GM18519 (cell line): ENCODE results near the gene MGAT4B.
"Not testable (repeated sequence)": the region's sequence is repeated elsewhere in the genome, so short reads cannot be mapped to it uniquely, and the experiment has no call there.

Source experiments
- ATAC-seq: cut with Tn5 transposase; IDR thresholded peaks from one replicate; pipeline ENCODE4 v1.9.1; 2021; ENCODE audit warnings: mild to moderate bottlenecking, moderate library complexity; ENCODE audit not compliant: unreplicated experiment, low FRiP score

The MGAT4B gene

DNA sequence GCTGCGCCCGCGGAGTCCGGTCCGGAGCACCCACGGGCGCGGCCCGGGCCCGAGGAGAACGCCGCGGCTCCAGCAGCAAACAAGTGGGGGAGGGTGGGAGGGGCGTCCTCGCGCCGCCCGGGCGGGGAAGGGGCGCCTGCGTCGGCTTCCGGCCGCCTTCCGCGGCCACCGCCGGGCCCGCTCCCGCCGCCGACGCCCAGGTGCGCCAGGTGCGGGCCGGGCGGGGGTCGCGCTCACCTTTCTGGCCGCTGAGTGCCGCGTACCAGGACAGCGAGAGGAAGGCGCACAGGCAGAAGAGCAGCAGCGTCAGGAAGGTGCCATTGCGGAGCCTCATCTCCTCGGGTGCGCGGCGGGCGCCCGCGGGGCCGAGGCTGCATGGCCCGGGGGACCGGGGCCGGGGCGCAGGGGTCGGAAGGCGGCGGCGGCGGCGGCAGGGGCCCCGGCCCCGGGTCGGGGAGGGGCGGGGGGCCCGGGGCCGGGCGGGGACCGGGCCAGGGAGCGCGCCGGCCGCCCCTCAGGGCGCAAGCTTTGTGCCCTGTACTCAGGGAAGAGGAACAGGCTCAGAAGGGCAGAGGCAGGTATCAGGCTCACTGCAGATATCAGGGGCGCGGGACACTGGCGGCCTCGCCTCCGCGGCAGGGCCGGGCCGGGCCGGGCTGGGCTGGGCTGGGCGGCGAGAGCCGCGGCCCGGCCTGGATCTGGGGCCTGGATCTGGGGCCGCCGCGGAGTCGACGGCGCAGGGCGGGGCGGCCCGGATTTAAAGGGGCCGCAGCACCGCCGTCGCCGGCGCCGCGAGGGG, at the start of gene MGAT4B:
Gene MGAT4B (minus strand): TSS at position 617 of the 799 bp plus-strand sequence. CDS start 283 bp downstream, at position 334.
- no peak for ATAC-seq

DNA sequence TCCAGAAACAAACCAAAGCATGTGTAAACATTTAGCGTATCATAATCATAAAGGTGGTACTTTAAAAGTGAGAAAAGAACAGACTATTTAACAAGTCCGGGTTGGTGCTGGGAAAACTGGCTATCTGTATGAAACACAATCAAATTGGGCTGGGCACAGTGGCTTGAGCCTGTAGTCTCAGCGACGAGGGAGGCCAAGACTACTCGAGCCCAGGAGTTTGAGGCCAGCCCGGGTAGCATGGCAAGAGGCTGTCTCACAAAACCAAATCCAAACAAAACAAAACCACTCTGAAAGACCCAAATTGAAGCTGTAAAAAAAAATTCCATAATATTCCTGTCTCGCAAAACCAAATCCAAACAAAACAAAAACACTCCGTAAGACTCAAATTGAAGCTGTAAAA, 47.7 kb upstream of the MGAT4B start:
- no peak for ATAC-seq

DNA sequence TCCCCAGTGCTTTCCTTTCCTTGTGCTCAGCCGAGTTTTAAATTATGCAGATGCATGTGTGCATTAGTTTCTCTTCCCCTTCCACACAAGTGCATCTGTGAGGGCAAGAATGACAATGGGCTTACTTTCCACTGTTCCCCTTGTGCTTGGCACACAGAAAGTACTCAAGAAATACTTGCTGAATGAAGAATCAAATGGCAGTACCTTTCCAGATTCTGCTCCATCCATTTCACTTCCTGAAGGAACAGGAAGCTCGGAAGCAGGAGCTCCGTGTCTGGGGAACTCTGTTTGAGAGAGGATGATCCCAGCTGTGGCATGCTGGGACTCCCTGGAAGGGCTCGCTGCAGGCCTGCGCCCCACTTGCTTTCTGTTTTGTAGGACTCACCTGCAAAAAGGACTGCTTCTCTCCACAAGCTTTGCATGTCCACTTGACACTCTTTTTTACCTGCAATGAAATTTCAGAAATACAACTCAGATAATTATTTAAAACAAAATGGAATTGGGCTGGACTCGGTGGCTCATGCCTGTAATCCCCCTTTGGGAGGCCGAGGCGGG, 46.4 kb upstream of the MGAT4B start:
- peak; percentile 61 for ATAC-seq

DNA sequence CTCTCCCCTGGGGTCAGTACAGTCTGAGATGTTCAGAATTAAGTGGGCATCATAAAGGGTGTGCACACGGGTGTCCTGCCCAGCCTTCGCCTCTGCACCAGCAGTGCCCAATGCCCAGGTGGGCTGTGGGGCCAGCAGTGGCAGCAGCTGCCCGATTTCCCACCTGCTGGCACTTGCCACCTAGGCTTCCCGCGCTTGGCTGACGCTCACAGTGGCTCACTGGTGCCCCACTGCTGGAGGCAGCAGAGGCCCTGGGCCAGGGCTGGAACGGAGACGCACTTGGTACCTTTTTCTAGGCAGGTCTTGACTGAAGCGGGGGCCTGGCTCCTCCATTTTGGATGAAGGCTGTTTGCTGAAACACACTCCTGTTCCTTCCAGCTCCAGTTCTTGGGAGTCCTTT, 35.0 kb upstream of the MGAT4B start:
- no peak for ATAC-seq

DNA sequence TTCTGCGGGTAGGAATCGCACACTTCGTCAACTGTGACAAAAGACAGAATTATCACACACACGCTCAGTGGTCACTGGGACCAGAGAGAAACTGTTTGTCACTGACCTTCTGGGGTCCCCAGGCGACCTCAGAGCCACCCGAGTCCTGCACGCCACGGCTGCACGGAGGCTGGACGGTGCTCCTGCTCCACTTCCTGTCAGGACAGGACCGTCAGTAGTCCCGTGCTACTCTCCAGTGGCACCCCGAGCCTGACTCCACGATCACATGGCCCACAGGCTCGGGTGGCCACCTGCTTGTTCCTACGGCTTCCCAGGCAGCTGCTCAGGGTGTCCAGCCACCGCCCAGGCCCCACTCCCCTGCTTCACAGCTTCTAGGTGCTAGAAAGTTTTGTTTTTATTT, 34.1 kb upstream of the MGAT4B start:
- no peak for ATAC-seq

DNA sequence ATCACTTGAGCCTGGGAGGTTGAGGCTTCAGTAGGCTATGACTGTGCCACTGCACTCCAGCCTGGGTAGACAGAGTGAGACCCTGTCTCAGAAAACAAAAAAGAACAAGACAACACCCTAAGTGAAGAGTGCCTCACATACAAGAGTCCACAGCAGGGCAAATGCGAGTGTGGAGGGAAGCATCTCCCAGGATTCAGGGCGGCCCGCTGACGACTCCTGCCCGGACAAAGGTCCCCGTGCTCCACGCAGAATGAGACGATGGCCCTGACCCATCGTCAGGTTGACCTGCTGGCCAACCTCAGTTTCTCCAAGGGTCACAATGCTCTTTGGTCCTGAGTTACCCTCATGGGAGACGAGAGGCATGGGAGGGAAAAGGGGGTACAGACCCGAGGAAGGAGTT, 33.7 kb upstream of the MGAT4B start:
- ATAC-seq: no peak

DNA sequence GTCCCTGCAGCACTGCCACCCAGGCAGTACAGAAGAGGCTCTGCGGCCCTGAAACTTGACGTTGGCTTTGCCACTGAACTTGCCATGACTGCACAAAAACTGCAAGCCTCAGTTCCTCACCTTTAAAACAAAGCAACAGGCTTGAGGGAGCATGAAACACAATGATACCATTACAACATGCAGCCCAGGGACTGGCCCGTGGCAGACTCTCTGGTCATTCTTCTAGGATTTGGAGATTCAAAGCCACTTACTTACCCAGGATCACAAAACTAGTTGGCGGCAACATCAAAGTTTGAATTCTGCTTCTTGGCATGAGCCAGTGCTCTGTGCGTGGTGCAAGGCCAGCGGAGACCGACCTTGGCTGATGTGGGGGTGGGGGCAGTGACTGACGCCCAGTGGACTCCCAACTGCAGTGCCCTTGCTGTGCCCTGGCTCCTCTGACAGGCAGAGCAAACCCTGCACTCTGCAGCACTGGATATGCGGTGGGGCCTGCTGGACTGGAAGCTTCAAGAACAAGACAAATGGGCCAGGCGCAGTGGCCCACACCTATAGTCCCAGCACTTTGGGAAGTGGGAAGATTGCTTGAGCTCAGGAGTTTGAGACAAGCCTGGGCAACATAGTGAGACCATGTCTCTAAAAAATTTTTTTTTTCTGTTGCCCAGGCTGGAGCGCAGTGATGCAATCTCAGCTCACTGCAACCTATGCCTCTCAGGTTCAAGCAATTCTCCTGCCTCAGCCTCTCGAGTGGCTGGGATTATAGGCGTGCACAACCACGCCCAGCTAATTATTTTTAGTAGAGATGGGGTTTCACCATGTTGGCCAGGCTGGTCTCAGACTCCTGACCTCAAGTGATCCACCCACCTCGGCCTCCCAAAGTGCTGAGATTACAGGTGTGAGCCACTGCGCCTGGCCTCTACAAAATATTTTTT, 32.9 kb upstream of the MGAT4B start:
- no peak for ATAC-seq

DNA sequence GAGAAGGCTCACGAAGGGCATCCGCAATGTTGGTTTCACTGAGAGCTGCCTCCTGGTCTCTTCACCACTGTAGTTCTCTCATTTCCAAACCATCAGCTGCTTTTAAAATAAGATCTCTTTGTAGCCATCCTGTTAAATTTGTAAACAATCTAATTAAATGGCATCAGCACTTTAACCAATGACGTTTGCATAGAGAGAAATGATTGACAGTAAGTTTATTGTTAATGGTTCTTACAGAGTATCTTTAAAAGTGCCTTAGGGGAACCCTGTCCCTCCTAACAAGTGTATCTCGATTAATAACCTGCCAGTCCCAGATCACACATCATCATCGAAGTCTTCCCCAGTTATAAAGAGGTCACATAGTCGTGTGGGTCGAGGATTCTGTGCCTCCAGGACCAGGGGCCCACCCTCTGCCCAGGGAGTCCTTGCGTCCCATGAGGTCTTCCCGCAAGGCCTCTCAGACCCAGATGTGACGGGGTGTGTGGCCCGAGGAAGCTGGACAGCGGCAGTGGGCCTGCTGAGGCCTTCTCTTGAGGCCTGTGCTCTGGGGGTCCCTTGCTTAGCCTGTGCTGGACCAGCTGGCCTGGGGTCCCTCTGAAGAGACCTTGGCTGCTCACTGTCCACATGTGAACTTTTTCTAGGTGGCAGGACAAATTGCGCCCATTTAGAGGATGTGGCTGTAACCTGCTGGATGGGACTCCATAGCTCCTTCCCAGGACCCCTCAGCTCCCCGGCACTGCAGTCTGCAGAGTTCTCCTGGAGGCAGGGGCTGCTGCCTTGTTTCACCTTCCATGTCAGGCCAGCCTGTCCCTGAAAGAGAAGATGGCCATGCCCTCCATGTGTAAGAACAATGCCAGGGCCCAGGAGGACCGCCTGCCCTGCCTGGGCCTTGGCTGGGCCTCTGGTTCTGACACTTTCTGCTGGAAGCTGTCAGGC, 30.7 kb upstream of the MGAT4B start:
- ATAC-seq: no peak

DNA sequence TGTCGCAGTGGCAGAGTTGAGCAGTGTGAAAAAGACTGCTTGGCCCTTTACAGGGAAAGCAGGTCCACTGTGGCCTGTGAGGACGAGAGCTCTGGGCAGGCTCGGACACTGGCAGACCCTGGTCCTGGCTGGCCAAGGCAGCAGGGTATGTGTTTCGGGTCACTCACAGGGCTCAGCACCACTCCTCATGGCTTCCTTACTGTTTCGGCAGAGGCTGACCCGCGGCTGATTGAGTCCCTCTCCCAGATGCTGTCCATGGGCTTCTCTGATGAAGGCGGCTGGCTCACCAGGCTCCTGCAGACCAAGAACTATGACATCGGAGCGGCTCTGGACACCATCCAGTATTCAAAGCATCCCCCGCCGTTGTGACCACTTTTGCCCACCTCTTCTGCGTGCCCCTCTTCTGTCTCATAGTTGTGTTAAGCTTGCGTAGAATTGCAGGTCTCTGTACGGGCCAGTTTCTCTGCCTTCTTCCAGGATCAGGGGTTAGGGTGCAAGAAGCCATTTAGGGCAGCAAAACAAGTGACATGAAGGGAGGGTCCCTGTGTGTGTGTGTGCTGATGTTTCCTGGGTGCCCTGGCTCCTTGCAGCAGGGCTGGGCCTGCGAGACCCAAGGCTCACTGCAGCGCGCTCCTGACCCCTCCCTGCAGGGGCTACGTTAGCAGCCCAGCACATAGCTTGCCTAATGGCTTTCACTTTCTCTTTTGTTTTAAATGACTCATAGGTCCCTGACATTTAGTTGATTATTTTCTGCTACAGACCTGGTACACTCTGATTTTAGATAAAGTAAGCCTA, 29.8 kb upstream of the MGAT4B start:
- no peak for ATAC-seq

DNA sequence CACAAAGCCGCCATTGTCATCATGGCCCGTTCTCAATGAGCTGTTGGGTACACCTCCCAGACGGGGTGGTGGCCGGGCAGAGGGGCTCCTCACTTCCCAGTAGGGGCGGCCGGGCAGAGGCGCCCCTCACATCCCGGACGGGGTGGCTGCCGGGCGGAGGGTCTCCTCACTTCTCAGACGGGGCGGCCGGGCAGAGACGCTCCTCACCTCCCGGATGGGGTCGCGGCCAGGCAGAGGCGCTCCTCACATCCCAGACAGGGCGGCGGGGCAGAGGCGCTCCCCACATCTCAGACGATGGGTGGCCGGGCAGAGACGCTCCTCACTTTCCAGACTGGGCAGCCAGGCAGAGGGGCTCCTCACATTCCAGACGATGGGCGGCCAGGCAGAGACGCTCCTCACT, 28.2 kb upstream of the MGAT4B start:
- ATAC-seq: not testable (repeated sequence)

DNA sequence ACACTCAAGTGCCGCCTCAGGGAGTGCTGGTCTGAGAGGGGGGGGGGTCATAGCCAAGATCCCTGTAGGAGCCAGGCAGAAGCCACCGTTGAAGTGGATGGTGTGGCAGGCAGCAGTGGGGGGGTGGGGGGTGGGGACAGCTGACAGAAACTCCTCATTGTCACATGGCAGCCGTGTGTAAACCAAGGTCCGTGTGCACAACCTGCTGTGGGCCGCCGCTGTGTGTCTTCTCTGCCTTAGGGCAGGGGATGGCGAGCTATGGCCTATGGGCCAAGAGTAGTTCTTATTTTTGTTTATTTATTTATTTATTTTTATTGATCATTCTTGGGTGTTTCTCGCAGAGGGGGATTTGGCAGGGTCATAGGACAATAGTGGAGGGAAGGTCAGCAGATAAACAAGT, 27.5 kb upstream of the MGAT4B start:
- no peak for ATAC-seq

DNA sequence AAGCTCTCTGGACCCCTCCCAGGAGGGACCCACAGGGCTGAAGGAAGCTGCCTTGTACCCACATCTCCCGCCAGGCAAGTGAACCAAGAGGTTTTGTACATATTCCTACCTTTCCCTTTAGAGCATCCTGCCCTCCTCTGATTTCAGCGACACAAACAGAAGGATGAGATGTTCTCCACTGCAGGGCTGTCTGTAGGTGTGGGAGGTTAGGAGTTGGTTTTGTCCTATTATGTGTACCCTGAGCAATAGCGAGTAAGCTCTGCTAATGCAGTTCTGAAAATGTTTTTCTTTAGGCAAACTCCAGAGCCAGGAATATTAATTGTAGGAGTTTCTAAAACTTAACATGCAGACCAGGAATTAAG, 27.0 kb upstream of the MGAT4B start:
- ATAC-seq: no peak

DNA sequence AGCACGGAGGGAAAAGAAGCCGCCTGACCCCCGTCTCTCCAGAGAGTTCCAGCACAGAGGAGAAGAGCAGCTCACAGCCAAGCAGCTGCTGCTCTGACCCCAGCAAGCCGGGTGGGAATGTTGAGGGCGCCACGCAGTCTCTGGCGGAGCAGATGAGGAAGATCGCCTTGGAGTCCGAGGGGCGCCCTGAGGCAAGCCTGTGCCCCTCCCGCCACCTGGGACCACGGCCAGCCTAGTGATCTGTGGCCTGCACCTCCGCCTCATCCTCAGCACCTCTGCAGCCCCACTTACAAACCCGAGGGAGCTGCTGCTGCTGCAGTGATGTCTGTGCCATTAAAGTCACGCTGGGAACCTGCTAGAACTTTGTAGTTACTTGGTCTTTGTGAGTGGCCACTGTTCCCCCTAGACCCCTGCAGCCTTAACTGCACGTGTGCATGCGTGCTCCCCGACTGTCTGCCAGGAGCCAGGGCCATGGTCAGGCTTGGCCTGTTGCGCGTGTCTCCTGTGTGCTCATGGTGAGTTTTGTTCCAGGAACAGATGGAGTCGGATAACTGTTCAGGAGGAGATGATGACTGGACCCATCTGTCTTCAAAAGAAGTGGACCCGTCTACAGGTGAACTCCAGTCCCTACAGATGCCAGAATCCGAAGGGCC, 26.5 kb upstream of the MGAT4B start:
- no peak for ATAC-seq

DNA sequence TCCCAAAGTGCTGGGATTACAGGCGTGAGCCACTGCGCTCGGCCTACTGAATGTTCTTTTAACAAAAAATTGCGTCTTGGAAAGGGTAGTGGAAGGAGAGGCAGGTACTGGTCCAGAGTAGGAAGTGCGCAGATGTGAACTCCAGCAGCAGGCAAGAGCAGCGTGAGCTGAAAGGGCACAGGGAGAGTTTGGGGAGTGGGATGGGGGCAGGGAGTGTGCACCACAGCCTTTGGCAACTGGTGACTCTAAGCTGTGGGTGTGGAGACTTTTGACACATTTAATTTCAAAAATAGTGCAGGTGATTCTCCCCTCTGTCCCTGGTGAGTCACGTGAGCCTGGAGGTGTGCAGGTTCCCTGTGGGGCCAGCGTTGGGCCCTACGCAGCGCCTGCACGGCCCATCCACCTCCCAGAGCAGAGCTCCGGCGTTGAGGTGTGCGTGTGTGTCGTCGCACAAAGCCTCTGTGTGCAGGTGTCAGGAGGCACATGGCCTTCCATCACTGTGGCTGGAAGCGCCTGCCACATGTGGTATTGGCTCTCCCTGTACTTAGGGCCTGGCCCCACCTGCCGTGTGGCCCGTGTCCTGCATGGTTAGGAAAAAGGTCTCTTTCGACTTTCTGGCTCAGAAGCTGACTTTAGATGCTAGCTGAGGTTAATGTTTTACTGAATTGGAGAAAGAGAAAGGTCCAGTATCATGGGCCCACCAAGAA, 25.5 kb upstream of the MGAT4B start:
- ATAC-seq: no peak

DNA sequence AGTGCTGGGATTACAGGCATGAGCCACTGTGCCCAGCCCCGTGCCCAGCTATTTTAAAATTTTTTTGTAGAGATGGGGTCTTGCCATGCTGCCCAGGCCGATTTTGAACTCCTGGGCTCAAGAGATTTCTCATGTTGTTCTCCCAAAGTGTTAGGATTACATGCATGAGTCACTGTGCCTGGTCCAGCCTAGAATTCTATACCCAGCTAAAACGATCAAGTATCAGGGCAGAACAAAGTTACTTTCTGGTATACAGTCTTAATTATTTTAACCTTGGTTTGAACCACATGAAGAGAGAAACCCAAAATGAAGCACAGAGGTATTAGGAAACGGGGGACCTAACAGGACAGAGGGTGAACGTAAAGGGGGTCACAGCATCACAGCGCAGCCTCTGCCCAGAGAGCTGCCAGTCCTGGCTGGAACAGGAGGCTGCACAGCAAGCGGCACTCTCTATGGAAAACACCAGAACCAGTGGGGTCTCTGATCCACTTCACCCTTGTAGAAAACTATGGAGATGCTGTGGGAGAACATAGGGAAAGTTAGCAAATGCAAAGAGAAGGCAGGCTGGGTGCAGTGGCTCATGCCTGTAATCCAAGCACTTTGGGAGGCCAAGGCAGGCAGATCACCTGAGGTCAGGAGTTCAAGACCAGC, 24.3 kb upstream of the MGAT4B start:
- ATAC-seq: no peak

DNA sequence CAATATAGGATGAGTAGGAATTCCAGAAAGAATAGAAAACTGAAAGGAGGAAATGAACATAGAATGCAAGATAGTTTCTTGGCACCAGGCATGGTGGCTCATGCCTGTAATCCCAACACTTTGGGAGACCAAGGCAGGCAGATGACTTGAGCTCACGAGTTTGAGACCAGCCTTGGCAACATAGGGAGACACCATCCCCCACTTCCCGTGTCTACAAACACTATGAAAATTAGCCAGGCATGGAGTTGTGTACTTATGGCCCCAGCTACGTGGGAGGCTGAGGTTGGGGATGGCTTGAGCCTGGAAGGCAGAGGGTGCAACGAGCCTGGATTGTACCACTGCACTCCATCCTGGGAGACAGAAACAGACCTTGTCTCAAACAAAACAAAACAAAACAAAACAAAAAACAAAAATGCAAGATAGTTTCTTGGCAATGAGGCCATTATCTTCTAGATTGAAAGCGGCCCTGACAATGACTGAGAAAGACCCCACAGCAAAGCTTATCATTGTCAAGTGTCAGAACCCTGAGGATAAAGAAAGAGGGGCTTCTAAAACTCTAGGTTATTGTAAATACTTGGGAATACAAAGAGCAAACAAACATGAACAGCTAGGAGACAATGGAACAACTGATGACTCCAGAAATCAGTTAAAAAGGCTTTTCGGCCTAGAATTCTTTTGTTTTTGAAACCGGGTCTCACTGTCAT, 23.2 kb upstream of the MGAT4B start:
- ATAC-seq: no peak

DNA sequence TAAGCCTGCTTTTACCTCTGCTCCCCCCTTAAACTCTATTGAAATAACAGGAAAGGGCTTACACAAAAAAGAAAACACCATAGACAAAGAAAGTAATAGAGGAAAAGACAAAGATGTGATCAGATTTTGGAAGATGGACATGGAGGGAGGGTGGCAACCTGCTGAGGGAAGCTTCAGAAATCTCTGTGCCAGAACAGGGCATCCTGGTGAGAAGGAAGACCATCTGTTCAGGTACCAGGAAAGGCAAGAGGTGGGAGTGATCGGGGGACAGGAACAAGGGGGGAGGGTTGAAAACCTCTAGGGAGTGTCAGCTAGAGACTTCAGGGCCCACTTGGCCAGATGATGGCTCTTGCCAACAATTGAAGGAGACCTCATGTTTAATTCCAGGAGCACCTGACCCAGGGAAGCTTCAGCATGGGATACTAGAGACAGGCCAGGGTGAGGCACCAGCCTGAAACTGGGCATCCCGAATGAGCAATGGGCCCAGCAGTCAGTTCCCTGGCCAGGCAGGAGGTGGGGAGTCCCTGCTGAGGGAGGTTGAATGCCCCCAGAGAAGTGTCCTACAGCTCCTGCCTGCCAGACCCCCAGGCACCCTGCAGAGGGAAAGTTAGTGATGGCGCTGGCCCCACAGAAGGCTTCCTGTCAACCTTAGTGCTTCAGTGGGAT, 22.2 kb upstream of the MGAT4B start:
- ATAC-seq: no peak
